ENCODE data around the gene WDR46.

DNA sequence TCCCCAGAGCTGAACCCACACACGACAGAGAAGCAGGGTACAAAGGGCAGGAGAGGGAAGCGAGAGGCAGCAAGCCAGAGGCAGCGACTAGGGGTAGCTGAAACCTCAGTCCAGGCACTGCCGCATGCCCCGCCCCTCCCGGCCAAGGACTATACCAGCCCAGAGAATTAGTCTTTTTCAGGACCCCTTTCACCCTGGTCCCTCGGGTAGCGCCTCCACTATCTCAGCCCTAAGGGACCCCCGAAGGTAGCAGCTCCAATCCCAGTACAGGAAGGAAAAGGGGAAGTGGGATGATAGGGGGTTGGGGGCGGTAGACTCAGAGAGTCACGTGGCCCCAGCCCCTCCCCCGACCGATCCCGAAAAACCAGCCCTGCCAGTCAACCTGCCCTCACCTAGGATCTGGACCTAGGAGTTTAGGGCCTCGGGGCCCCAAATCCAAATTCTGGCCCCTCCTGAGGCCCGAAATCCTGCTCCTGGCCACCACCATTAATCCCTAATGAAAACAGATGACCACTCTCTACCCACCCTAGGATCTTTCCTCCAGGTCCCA is 8.4 kb upstream of the WDR46 start:
- TF ChIP-seq MYC (IDR thresholded peaks at IDR 0.05; ENCODE audit: low read depth, low read length), result no peak
- TF ChIP-seq, protein P1, sequence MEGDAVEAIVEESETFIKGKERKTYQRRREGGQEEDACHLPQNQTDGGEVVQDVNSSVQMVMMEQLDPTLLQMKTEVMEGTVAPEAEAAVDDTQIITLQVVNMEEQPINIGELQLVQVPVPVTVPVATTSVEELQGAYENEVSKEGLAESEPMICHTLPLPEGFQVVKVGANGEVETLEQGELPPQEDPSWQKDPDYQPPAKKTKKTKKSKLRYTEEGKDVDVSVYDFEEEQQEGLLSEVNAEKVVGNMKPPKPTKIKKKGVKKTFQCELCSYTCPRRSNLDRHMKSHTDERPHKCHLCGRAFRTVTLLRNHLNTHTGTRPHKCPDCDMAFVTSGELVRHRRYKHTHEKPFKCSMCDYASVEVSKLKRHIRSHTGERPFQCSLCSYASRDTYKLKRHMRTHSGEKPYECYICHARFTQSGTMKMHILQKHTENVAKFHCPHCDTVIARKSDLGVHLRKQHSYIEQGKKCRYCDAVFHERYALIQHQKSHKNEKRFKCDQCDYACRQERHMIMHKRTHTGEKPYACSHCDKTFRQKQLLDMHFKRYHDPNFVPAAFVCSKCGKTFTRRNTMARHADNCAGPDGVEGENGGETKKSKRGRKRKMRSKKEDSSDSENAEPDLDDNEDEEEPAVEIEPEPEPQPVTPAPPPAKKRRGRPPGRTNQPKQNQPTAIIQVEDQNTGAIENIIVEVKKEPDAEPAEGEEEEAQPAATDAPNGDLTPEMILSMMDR (IDR thresholded peaks at IDR 0.05; ENCODE audit: extremely low read depth in 1 of 2, insufficient read depth in 1 of 2, low read depth in 1 of 2, low read length in 2 of 2), result no peak
- no peak for TF ChIP-seq POLR2A (IDR thresholded peaks at IDR 0.05; ENCODE audit: low read depth, low read length)
